Measurements from ENCODE around the gene DCLK1.

GRCh38 chr13:35729926-35730627 is 401.1 kb downstream of the DCLK1 start:
- TF ChIP-seq, protein P1, sequence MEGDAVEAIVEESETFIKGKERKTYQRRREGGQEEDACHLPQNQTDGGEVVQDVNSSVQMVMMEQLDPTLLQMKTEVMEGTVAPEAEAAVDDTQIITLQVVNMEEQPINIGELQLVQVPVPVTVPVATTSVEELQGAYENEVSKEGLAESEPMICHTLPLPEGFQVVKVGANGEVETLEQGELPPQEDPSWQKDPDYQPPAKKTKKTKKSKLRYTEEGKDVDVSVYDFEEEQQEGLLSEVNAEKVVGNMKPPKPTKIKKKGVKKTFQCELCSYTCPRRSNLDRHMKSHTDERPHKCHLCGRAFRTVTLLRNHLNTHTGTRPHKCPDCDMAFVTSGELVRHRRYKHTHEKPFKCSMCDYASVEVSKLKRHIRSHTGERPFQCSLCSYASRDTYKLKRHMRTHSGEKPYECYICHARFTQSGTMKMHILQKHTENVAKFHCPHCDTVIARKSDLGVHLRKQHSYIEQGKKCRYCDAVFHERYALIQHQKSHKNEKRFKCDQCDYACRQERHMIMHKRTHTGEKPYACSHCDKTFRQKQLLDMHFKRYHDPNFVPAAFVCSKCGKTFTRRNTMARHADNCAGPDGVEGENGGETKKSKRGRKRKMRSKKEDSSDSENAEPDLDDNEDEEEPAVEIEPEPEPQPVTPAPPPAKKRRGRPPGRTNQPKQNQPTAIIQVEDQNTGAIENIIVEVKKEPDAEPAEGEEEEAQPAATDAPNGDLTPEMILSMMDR (IDR thresholded peaks at IDR 0.05) = no peak
- TF ChIP-seq POLR2A (IDR thresholded peaks at IDR 0.05) = no peak

All from tibial nerve (tissue), 3 donors.